DMS53 treated with DMSO at 0.1 percent for 48 hours (cell line): ENCODE results near the gene SUB1.
"Not testable (repeated sequence)": the region's sequence is repeated elsewhere in the genome, so short reads cannot be mapped to it uniquely, and the experiment has no call there.

Source experiments
- DNase-seq: peaks from one replicate; lab custom pipeline; 2025; ENCODE audit not compliant: unreplicated experiment; lab: John Stamatoyannopoulos, UW

Gene SUB1

DNA sequence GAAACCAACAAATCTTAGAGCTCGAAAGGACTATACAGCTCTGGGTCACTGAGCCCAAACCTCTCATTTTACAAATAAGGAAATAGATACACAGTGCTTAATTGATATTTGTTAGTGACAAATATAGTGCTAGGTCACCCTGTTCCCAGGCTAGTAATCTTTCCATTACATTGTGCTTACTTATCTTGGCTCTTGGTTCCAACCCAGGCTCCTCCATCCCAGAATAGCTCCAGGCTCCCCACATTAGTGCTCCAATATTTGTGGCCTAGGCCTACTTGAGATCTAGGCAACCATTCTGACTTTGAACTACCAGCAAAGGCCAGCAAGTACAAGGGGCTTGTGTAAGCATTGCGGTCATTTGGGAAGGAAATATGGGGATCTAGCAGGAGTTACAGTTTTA lies 21.7 kb upstream of the SUB1 start:
- DNase-seq: no peak

DNA sequence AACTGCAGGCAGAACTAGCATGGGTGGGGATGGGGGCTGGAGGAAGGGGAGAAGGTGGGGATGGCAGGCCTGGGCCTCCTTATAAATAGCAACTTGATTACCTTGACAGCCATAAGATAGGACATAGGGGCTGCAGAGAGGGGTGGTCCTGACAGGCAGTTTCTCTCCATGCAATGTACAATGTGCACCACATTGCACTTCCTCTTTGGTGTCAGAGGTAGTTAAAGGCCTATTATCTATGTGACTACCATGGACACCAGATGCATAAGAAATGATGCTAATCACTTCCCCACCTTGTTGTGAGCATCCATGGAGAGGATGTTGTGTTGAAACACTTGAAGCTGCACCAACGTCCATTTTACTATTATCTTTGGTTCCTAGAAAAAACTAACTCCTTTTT lies 20.2 kb upstream of the SUB1 start:
- no peak for DNase-seq

DNA sequence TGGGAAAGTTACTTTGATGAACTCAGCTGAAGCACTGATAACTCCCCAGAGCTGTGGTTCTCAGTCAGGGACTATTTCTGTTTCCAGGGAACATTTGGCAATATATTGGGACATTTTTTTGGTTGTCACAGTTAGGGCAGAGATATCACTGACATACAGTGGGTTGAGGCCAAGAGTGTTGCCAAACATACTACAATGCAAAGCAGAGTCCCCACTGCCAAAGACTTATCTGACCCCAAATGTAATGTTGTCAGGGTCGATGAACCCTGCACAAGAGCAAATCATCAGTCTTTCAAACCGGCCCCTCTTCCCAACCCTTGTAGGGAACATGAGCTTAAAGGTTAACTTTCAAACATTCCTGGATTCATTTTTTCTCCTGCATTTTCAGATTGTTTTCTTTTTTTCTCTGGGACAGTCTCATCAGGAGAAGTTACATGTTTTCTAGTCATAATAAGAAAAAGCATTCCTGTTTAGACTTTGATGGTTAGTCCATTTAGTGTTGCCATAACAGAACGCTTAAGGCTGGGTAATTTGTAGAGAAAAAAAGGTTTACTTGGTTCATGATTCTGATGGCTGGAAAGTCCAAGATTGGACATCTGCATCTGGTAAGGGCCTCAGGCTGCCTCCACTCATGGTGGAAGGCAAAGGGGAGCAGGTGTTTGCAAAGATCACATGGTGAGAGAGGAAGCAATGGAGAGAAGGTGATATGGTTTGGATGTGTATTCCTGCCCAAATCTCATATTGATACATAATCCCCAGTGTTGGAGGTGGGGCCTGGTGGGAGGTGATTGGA lies 18.8 kb upstream of the SUB1 start:
- DNase-seq: no peak

DNA sequence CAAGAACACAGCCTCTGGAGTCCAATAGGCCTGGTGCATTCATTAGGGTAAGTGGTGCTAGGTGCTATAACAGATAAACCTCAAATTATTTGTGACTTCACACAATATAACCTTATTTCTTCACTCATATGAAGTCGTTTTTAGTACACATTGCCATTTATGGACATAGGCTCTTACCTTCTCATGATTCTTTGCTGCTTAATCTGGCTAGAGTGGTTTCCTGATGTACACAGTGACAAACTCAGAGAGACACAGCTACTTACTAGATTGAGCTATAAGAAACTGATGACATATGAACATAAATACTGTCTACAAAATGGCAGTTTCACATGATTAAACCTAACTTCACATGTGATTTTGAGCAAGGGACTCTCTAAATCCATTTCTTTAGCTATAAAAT lies 14.2 kb upstream of the SUB1 start:
- DNase-seq: no peak

DNA sequence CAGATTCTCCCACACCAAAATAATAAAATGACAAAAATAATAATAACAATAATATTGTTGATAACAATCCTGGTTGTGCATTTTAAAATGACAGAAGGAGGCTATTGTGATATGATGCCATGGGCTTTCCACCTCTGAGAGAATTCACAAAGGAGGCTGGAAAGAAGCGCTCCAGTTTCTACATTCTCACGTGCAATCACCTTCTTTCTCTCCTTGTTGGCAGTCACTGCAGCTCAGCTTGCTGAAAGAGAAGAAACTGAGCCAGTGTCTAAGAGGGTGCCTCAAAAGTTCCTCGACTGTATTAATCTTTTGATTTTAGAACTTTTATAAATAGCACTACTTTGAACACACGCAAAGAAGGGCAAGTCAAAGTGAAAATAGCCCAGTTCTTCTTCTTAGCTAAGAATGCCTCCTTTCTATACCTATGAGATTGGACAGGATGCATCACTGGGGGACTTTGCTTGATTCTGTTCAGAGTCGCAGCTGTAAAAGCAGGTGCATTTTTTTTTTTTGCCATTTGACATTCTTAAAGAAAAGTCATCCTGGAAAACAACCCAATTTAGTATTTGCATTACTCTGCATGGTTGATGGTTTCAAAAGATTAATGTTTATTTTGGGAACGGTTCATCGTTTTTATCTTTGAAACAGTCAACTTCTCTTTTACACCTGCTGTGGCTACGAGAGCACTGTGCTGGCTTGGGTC lies 12.4 kb upstream of the SUB1 start:
- DNase-seq: no peak

DNA sequence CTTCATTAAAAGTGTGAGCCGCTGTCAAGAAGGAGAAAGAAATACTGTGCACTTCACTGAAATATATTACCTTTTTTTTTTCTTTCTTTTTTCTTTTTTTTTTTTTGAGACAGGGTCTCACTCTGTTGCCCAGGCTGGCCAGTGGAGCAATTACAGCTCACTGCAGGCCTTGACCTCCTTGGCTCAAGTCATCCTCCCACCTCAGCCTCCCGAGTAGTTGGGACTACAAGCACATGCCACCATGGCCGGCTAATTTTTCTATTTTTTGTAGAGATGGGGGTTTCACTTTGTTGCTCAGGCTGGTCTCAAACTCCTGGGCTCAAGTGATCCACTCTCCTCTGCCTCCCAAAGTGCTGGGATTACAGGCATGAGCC lies 11.9 kb upstream of the SUB1 start:
- not testable (repeated sequence) for DNase-seq

DNA sequence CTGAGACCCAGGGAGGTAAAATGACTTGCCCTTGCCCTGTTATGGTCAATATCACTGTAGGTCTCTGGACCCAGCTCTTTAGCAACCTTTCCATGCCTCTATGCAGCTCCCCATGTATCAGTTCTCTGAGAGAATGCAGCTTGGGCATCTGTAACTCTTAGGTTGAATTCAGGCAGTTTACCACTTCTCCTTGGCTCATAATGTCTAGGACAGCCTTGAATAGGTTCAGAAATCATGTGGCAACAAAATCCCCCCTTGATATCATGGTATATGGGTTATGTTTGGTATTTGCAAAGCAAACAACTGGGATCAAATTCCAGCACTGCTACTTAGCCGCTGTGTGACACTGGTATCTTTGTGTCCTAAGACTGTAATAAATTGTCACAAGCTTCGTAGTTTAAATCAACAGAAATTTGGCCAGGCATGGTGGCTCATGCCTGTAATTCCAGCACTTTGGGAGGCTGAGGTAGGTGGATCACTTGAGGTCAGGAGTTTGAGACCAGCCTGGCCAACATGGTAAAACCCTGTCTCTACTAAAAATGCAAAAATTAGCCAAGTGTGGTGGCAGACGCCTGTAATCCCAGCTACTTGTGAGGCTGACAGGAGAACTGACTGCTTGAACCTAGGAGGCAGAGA lies 10.7 kb upstream of the SUB1 start:
- no peak for DNase-seq

DNA sequence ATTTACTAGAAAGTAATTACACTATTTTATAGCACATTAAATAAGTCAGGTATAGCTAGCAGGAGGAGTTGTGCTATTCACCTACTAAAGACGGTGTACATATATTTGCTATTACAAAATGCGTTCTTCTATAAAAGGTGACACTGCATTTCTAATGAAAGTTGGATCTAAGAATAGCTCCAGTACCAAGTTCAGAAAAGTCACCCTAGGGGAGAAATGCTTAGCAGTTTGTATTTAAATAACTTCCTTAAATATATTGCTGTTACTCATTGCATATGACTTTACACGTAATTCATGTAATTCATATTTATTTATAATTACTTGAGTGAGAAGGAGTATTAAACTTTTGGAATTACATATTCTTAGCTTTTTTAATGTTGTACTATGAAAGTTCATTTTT lies 7.0 kb upstream of the SUB1 start:
- DNase-seq: no peak

DNA sequence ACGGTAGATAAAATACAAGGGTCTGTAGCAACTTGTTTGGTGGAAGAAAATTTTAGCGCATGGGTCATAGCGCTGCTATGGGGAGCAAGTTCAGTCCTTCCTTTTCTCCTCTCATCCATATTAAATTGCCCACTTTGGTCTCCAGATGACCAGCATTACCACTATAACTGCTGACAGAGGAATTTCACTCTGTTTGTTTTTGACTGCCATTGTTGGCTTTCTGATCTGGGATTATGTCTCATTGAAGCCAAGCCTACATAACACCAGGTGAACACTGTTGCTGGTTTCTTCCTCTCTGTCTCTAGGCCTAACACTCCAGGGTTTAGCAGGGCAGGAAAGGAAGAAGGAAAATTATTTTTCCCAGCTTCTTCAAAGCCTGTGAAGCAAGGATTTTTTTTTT lies 6.6 kb upstream of the SUB1 start:
- no peak for DNase-seq

DNA sequence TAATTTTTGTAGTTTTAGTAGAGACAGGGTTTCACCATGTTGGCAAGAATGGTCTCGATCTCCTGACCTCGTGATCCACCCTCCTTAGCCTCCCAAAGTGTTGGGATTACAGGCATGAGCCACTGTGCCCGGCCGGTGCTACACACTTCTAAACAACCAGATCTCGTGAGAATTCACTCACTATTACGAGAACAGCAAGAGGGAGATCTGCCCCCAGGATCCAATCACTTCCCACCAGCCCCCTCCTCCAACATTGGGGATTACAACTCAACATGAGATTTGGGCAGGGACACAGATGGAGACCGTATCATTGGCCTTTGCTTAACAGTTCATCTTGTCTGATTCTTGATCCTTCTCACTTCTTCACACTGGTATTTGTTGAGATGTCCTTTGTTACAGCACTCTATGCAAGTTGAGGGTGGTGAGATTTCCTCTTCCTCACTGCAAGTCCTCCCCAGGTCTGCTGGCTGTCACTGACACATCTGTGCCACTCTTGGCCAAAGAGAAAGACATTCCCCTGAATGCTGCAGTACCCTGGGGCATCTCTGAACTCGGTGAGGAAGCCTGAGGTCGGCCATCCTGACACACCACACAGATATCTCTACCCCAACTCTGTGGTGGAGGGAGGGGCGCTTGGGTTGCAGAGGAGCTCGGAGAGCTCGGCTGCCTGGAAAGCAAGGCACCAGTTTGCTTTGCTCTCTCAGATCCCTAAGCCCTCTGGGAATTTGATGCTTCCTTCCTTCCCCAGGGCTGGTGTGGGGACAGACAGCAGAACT lies 4.2 kb upstream of the SUB1 start:
- DNase-seq: no peak

DNA sequence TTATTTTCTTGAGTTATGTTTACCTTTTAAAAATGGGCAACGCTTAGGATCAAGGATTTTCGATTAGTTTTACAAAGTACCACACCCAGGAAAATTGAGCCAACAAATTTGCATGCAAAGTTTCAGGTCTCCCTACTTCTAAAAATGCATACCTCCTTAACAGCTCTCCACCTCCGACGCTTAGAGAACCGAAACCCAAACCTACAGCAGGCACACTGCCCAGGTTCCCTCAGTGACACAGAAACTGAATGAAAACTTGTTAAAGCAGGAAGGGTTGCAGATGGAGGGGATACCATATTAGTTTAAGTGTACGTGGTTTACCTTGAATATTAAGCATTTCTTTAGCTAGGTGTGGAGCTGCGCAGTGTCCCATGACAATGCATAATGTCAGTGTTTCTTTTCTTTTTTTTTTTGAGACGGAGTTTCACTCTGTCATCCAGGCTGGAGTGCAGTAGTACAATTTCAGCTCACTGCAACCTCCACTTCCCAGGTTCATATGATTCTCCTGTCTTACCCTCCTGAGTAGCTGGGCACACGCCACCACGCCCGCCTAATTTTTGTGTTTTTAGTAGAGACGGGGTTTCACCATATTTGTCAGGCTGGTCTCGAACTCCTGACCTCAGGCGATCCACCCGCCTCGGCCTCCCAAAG lies 1.6 kb upstream of the SUB1 start:
- DNase-seq: no peak

DNA sequence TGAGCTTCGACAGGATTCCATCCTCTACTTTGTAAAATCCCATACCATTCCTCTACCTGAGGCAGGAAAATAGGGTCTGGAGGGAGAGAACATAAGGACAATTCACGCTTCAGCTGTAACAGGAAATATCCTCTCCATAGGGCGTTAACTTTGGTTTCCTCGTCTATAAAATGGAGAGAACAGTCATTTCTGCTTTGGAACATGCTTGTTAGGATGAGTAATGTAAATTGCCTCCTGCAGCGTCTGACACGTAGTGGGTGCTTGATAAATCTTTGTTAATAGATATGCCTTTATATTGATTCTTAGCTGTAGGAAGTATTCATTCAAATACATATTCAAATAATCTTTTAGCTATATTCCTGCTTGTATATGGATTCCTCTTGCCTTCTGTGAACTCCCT lies 711 bp upstream of the SUB1 start:
- no peak for DNase-seq

DNA sequence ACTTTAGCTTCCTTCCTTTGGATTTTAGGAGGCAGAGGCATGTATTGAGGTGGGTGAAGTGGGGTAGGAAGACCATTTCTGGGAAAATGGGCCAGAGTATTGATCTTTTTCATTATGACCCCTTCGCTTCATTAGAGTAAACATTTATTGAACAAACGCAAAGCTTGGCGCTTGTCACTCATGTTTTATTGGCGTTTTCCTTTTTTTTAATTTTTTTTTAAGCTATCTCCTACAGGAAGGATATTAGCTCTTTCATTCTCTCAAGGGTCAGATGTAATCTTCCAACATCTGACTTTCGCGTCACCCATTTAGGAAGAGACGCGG lies 273 bp upstream of the SUB1 start:
- DNase-seq: no peak

DNA sequence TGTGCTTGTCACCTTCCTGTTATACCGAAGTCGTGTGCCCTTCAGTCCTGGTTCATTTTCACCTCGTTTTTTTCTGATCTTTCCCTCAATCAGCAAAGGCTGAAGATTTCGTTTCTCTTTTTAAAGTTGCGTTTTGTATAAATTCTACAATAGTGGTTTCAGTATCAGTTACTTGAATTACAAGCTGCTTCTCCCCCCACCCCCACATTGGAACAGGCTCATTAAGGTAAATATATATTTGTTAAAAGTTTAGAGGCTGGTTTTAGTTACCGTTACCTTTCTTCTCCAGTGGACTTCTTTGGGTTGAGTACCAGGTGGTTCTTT lies 881 bp downstream of the SUB1 start:
- DNase-seq: no peak

DNA sequence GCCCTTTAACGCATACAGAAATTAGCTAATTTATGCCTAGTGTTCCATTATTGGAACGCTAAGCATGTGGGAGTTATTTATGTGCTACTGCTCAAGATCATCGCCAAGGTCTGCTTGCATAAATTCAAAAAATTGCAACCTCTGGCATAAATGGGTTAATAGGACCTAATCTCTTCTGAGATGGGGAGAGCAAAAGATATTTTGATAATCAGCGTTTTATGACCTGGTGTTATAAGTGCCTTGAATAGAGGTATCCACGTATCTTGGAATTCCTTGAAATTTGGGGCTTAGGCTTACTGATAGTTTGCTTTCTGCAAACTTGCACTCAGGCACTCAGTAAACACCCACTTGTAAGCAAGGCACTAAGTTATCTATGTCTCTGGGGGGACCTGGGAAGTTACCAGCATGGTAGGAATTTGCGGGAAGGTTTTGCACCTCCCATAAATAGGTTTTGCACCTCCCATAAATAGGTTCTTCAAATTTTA lies 1.8 kb downstream of the SUB1 start:
- DNase-seq: no peak

DNA sequence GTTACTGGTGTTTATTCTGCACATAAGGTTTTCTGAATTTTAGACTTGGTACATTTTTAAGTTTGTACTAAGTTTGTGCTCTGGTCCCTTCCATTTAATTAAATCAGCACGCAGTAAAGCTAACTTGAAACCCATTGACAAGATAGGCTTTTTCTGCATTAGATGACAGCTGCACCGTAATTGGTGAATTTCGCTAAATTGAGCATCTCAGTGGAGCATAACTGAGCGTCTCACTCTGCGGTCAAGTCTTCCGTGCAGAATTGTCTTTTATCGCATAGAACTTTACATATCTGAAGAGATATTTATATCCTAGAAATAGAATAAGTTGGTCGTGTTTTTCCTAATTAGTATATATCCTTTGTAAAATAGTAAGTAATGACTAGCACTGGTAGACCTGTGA lies 4.1 kb downstream of the SUB1 start:
- no peak for DNase-seq

DNA sequence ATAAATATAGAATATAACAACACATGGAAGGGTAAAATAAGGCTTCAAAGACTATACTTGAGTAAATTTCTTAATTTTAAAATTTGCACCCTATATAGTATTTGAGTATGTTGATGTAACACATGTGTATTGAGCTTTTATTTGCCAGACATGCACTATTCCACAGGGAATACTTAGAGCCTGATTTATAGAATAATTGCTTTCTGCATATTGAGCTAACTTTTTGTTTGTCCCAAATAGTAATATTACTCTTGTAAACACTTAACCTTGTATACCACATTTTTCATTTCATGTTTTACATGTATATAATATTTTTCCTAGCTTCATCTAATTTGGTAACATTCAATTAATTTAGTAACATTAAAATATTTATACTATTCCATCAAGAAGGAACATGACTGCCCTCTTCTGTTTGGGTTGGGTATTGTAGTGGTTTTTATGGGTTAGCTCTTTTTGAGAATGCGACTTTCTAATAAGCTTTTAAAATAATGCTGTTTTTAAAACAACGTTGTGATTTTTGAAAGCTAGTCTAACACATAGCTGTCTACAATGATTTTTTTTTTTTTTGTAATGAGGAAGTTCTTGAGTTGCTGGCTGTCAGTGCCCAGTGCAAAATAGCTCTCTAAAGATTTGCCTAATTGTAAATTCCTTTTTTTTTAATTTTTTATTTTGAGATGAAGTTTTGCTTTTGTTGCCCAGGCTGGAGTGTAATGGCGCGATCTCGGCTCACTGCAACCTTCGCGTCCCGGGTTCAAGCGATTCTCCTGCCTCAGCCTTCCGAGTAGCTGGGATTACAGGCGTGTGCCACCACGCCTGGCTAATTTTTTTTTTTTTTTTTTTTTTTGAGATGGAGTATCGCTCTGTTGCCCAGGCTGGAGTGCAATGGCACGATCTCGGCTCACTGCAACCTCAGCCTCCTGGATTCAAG lies 4.8 kb downstream of the SUB1 start:
- no peak for DNase-seq

DNA sequence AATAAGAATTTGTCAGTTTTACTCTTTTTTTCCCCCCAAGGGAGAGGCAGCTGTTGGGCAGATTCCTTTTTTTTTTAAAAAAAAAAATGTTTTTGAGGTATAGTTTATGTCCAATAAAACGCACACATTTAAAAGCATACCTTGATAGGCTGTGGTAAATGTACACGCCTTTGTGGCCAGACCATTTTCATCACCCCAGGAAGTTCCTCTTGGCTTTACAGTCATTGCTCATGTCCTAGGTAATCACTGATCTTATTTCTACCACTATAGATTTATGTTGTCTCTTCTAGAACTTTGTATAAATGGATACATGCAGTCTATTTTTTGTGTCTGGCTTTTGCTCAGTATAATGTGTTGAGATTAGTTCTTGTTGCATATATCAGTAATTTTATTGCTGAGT lies 9.8 kb downstream of the SUB1 start:
- DNase-seq: no peak

DNA sequence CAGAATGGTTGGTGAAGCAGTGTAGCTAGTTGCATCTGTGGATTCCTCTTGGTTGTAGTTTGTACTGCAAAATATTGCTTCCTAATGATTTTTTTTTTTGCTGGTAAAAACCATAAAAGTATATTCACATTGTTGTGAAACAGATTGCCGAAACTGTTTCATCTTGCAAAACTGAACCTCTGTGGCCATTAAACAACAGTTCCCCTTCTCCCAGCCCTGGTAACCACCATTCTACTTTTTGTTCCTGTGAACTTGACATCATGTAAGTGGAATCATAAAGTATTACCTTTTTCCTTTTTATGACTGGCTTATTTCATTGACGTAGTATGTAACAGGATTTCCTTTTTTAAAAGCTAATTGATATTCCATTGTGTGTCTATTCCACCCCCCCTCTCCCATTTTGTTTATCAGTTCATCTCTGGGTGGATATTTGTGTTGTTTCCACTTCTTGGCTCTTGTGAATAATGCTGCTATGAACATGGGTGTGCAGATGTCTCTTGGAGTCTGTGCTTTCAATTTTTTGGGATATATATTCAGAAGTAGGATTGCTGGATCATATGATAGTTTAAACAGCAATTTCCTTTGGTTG lies 11.8 kb downstream of the SUB1 start:
- no peak for DNase-seq
